22Rv1 (cell line): Measurements from ENCODE around the gene MAP3K5.

Source experiments
- CTCF ChIP-seq: fragments of 450-650 bp; IDR thresholded peaks from 2 replicates; pipeline ENCODE4 v1.5.1; 2017; ENCODE audit warnings: mild to moderate bottlenecking
- ZFX ChIP-seq: fragments of 450-650 bp; IDR thresholded peaks from 2 replicates; pipeline ENCODE4 v1.6.1; 2017; ENCODE audit warnings: antibody characterized with exemption, borderline replicate concordance

GRCh38 chr6:136553166-136553787 is 239.0 kb downstream of the MAP3K5 start:
- TF ChIP-seq CTCF (no peak), ZFX (no peak)
